Parathyroid adenoma (tissue), 2 donors: ENCODE results near the gene TMEM221.

ENCODE experiments used
- H2AFZ ChIP-seq: fragments of 300-600 bp; sonication (generic); one replicate; pipeline ENCODE4 v1.7.0; 2017; ENCODE audit warnings: antibody characterized with exemption, mild to moderate bottlenecking
- H3K27ac ChIP-seq: fragments of 300-600 bp; sonication (generic); one replicate; pipeline ENCODE4 v1.7.0; 2017
- H3K27me3 ChIP-seq: fragments of 300-600 bp; sonication (generic); one replicate; pipeline ENCODE4 v1.7.0; 2017; ENCODE audit warnings: low read length; ENCODE audit not compliant: control insufficient read depth, insufficient read depth
- H3K36me3 ChIP-seq: fragments of 300-600 bp; sonication (generic); one replicate; pipeline ENCODE4 v1.7.0; 2017; ENCODE audit warnings: low read length; ENCODE audit not compliant: control insufficient read depth, insufficient read depth
- H3K4me1 ChIP-seq: fragments of 300-600 bp; sonication (generic); one replicate; pipeline ENCODE4 v1.7.0; 2017; ENCODE audit warnings: control low read depth
- H3K4me2 ChIP-seq: fragments of 300-600 bp; sonication (generic); one replicate; pipeline ENCODE4 v1.7.0; 2017; ENCODE audit warnings: low read length
- H3K4me3 ChIP-seq: fragments of 300-600 bp; sonication (generic); one replicate; pipeline ENCODE4 v1.7.0; 2017; ENCODE audit warnings: low read depth, low read length
- H3K79me2 ChIP-seq: fragments of 300-600 bp; sonication (generic); one replicate; pipeline ENCODE4 v1.7.0; 2017; ENCODE audit warnings: control low read depth
- H3K9ac ChIP-seq: fragments of 300-600 bp; sonication (generic); one replicate; pipeline ENCODE4 v1.7.0; 2017; ENCODE audit warnings: mild to moderate bottlenecking
- H3K9me3 ChIP-seq: fragments of 300-600 bp; sonication (generic); one replicate; pipeline ENCODE4 v1.7.0; 2017; ENCODE audit warnings: low read length; ENCODE audit not compliant: control insufficient read depth
- CTCF ChIP-seq: fragments of 300-600 bp; sonication (generic); IDR thresholded peaks from one replicate; pipeline ENCODE4 v1.7.0; 2017; ENCODE audit warnings: antibody characterized with exemption, mild to moderate bottlenecking
- donor health status: primary hyperparathyroidism.

Gene TMEM221

GRCh38 chr19:17405250-17406045 lies 43.0 kb downstream of the TMEM221 start, which contains the start of gene BST2:
Gene BST2, minus strand, starts transcription at chr19:17405630. Its CDS starts 55 bp downstream, at chr19:17405575.
- Histone ChIP-seq H3K9ac (no peak within 1 kb of the TSS), H3K4me1 (no peaks in the 10 kb centered on the region), H3K27ac (peak within 1 kb of the TSS; percentile 69), H2AFZ (no peak within 1 kb of the TSS), H3K36me3 (no peaks in the 10 kb centered on the region), H3K4me3 (peak within 1 kb of the TSS; percentile 36), H3K9me3 (no peaks in the 10 kb centered on the region), H3K4me2 (peak within 1 kb of the TSS; percentile 30), H3K27me3 (no peaks in the 10 kb centered on the region), H3K79me2 (no peaks in the 10 kb centered on the region)
- no peak for TF ChIP-seq CTCF

GRCh38 chr19:17404621-17405249 lies 43.7 kb downstream of the TMEM221 start:
- H3K9ac ChIP-seq: no peak overlapping the region
- H3K4me3 ChIP-seq: peak overlapping the region; percentile 36

GRCh38 chr19:17404015-17404414 lies 44.5 kb downstream of the TMEM221 start:
- no peak overlapping the region for H3K27ac ChIP-seq

More at GRCh38 chr19:17404621-17405249, 43.7 kb downstream of the TMEM221 start:
- Histone ChIP-seq H3K4me2 (peak overlapping the region; percentile 30), H3K27me3 (no peaks in the 10 kb centered on the region), H3K27ac (no peak overlapping the region), H3K9me3 (no peaks in the 10 kb centered on the region), H2AFZ (no peak overlapping the region), H3K36me3 (no peaks in the 10 kb centered on the region), H3K4me1 (no peaks in the 10 kb centered on the region), H3K79me2 (no peaks in the 10 kb centered on the region)
- TF ChIP-seq CTCF: no peak

GRCh38 chr19:17402982-17403855 lies 45.2 kb downstream of the TMEM221 start:
- no peaks in the 10 kb centered on the region for H3K9me3 ChIP-seq
- H3K4me1 ChIP-seq: no peaks in the 10 kb centered on the region
- no peak for TF ChIP-seq CTCF
- no peaks in the 10 kb centered on the region for H3K27me3 ChIP-seq
- no peak overlapping the region for H3K27ac ChIP-seq
- H3K4me3 ChIP-seq: no peak overlapping the region
- no peaks in the 10 kb centered on the region for H3K79me2 ChIP-seq
- H3K36me3 ChIP-seq: no peaks in the 10 kb centered on the region
- H2AFZ ChIP-seq: no peak overlapping the region
- H3K4me2 ChIP-seq: no peak overlapping the region
- H3K9ac ChIP-seq: no peak overlapping the region

More at GRCh38 chr19:17404015-17404414, 44.5 kb downstream of the TMEM221 start:
- H2AFZ ChIP-seq: no peak overlapping the region
- H3K36me3 ChIP-seq: no peaks in the 10 kb centered on the region
- no peak overlapping the region for H3K9ac ChIP-seq
- H3K79me2 ChIP-seq: no peaks in the 10 kb centered on the region
- no peak overlapping the region for H3K4me3 ChIP-seq
- no peaks in the 10 kb centered on the region for H3K9me3 ChIP-seq
- no peaks in the 10 kb centered on the region for H3K4me1 ChIP-seq
- TF ChIP-seq CTCF: no peak
- H3K4me2 ChIP-seq: peak overlapping the region; percentile 30
- H3K27me3 ChIP-seq: no peaks in the 10 kb centered on the region
